ENCODE results near the gene DLL1.

DLL1 gene

DNA sequence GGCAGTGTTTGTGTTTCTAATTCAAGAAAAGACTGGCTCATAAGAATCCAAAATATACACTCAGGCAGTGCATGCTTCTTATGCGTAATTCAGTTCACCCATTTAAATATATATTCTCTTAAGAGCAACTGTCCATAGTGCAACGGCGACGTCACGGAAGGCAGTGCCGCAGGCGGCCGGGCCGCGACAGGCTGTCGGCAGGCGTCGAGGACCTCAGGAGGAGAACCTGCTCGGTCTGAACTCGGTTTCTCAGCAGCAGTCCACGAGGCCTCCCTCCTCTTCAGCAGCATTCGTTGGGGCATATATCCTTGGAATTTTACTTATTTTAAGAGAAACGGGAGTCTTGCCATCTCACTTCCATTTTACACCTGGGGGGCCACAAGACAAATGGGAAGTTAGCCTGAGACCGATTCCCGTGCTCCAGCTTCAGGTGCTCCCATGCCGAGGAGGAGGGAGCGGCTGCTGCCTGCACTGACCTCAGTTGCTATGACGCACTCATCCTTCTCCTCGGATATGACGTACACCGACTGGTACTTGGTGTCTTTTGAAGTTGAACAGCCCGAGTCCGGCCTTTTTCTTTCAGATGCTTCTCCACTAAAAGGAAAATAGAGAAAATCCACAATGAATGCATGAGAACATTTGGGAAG is 8.2 kb downstream of the DLL1 start:
- no peak for DNase-seq

DNA sequence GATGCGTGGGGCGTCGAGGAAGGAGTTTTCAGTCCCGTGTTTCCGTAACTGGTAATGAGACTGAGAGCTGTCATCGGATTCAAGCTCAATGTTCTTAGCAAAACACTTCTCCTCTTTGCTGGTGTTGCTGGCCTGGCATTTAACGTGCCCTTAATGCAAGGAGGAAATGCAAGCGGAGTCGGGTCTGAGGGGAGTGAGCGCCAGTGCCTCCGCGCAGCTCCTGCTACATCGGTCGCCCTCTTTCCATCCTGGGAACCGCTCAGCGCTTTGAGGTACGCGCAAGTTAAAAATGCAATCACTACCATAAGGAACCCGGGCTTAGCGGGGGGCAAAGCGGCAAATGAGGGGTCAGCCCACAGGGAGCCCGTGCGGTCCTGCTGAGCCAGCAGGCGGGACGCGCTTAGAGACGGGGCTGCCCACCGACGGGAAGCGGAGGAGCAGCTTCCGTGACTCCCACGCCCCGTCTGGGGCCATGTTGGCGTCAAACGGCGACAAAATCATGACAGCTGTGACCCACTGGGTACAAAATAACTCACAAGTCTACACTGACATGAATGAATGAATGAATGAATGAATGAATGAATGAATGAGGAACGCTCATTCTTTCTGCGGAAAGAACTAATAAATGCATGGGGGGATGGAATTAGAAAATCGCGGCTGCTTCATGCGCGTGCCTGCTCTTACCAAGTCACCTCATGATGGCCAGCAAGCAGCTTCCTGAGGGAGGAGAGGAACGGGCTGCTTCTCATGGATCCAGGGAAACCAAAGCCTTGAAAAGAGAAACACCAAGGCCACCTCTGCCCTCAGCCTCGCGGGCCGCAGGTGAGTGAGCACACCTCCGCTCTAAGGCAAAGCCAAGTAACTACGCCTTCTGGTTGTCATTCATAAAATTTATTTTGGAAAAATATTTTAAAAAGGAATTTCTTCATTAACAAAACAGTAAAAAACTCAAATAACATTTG is 9.3 kb downstream of the DLL1 start:
- DNase-seq = no peak

DNA sequence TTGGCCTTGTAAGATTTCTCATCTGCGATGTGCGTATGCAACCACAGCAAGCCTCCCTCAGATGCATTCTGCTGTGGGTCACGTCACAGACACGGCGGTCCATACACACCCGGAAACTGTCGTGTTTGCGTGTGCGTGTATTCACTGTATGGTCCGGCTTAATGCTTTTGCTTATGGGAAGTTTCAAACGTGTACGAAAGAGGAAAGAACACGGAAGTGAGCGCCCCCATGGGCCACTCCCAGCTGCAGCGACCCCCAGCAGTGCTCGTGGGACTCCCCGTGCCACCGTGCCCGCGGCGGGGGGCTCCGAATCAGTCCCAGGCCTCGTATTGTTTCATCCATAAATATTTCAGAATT is 10.2 kb downstream of the DLL1 start:
- no peak for DNase-seq

DNA sequence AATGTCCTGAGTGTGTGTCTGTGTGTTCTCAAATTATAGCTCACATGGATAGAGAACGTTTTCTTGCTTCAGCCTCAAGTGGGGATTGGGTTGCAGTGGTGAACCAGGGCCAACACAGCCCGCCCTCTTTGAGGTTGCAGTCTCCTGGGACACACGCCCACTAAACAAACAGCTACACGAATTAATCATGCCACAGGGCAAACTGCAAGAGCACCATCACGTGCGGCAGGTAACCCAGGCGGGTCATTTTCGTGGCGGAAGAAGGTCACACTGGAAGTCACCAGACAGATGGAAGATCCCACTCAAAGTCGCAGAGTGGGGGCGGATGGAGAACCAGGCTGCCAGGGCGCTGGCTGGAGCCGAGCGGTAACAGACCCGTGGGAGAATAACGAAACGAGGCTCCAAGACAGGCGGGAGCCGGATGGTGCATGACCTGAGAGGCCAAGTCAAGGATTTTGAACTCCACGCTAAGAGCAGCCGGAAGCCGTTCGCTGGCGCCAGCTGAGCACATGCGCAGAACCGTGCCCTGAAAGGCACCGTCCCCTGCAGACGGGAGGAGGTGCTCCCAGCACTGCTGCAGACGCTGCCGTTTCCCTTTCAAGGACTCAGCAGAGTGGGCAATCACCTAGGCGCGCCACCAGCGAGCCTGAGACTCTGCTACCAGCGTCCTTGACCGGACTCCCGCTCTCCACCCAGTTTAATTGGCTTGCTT is 10.7 kb downstream of the DLL1 start:
- no peak for DNase-seq

DNA sequence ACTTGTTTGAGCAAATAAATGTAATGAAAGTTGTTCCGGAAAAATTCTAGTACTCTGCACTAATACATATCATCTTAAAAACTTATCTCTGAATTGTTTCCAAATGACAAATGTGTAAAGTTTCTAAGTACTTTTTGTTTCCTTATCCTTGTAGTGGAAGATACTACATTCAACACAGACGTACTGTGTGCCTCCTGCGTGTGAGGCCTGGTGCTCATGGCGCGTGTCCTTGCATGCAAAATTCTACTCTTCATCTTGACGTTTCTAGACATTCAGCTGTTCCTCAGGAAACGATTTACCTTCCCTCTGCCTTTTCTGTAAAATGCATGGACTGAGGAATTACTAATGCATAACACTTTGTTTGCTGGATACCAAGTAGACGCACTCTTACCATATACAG is 11.5 kb downstream of the DLL1 start:
- no peak for DNase-seq

DNA sequence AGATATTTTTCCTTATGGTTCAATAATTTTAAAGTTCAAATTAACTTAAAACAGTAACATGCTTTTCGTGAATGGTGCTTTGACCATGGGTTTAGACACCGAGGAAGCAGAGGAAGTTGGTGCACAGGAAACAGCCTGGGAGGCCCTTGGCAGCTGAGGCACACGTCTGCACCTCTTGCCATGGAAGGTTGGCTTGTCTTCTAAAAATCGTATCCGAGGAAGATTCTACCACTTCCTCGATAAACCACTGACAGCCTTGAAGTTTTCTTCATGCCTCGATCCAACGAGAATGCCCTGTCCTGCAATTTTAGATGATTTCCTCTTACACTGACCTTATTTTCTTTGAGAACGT is 12.2 kb downstream of the DLL1 start:
- DNase-seq = no peak

DNA sequence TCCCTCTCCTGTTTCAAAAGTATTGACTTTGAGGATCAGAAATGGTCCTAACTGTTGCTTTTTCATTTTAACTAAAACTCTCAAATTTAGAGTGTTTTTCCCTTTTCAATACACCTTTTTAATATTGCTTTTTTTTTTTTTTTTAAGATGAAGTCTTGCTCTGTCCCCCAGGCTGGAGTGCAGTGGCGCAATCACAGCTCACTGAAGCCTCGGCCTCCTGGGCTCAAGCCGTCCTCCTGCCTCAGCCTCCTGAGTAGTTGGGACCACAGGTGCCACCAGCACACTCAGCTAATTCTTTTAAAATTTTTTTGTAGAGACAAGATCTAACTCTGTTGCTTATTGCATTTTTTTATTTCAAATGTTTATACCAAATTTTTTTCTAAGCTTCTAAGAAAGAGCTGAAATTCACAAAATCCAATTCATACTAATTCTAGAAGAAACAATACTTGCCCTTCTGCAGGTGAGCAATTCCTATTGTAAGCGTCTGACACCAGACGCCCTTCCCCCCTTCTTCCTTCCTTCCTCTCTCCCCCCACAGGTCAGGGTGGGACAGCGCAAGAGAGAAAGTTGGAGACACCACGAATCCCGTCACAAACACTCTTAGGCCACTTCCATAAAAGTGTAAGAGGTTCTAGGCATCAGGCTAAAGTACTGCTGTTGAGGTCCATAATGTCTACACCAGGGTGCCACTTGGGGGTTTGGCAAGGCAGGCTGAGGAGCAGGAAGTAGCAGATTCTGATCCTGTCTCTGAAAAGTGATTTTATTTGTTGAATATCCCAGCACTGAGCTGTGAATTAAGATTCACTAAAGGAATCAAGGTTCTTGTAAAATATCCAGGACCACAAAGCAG is 12.8 kb downstream of the DLL1 start:
- DNase-seq = no peak

DNA sequence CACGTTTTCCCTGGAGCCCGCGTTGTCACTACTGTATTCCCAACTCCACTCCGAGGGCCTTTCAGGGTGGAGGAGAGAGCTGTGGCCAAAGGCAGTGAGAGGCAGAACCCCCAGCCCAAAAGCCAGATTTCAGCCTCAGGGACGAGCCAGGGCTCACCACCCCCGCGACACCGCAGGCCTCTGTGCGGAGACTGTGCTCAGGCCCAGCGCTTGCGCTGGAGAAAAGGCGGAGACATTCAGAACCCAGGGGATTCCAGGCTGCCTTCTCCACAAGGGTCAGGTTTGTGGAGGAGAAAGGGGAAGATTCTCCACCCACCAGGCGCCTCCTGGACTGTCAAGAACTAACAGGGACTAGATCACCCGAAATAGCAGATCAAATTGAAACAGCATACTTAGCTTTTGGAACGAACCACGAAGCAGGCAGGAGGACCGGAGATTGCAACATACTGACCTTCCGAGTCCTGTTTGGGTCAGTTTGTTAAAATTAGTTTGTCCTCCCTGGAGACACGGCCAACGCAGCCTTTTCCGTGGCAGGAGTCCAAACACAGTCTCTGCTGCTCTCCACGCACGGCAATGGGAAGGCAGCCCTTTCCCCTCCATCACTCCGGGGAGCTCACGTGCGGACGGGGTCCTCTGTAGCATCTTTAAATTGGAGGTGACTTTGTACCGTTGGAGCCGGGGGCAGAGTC is 14.4 kb downstream of the DLL1 start:
- no peak for DNase-seq

DNA sequence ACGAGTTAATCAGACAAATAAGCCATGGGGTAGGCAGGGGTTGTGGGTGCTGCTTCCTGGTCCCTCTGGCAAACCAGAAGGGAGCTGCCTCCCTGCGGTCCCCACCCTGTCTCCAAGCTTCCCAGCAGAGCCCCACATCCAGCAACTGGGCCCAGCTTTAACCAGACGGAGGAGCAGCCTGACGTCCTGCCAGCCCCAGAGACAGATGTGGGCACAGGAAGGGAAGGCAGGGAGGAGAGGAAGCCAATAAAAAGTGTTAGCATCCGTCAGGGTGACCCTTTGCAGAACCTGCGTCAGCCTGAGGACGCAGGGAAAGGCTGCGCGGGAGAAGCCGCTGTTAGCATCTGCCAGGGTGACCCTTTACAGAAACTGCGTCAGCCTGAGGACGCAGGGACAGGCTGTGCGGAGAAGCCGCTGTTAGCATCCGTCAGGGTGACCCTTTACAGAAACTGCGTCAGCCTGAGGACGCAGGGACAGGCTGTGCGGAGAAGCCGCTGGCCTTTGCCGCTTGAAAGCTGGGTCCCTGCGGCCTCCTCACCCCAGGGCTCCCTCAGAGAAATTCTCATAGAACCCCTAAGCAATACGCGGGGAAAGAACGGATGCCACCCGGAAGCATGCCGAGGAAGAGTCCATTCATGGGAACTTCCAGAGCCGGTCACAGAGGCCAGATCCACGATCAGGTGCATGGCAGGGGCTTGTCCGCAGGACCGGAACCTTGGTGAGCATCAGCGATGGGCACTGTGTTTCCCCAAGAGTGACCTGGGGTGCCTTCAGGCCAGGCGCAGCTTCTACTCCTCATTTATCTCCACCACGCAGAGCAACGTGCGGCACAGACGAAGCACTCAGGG is 15.9 kb downstream of the DLL1 start:
- DNase-seq = no peak

DNA sequence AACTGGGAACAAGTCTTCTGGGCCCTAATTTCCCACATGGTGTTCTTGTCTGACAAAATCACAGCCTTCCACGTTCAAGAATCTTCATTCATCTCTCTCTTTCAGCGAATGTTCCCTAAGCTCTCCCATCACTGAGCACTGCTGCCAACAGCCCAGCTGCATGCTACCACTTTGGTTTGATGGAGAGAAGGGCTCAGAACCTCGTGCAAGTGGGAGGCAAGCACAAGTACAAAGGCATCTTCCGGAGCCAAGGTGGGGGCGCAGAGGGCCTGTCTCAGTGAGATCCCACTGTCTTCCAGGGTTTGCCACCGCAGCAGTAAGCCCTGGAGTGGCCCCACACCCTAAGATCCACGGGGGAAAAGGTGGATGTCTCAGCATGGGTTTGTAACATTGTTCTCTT is 17.2 kb downstream of the DLL1 start:
- DNase-seq = no peak

DNA sequence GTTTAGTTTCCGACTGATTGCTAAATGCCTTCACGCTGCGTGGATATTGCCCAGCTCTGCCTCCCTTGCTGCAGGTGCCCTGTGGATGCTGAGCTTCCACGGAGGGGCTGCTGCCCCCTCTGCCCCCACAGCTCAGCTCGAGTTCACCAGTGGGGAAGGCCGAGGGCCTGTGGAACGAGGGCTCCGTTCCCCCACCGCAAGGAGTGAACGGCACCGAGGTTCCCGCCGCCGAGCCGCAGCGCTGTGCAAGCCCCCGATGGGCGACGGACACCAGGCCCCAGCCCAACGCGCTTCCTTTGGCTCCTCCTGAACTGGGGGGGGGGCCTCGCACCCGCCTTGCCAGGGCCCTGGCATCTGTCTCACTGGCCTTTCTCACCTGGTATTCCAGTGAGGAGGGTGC is 17.7 kb downstream of the DLL1 start:
- DNase-seq = no peak

DNA sequence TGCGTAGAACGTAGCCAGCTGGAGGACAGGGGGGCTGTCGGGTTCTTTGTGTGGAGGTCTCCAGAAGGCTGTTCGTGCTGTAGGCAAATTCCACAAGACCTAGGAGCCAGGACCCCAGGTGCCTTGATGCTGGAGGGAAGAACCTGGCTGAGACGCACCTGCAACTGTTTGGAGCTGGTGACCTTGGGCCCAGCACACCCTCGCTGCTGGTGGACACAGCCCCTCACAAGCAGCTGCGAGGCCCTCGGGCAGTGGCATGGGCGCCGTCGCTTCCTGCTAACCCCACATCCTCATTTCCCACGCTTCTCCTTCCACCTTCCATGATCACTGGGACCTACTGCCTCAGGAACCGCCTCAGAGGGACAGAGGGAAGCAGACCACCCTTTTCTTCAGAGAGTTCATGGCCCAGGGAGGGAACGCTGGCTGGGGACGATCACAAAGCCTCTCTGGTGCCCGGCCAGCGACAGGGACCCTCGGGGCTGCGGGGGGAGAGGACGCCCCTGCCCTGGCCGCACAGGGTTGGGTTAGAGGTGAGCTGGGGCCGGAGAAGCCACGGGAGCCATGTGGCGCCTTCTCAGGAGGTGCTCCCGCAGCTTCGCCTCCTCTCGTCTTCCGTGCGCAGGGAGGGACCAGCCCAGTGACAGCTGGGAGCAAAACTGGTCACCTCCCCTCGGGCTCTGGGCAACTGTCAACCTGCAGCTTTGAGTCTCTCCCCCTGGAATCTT is 18.4 kb downstream of the DLL1 start:
- no peak for DNase-seq

DNA sequence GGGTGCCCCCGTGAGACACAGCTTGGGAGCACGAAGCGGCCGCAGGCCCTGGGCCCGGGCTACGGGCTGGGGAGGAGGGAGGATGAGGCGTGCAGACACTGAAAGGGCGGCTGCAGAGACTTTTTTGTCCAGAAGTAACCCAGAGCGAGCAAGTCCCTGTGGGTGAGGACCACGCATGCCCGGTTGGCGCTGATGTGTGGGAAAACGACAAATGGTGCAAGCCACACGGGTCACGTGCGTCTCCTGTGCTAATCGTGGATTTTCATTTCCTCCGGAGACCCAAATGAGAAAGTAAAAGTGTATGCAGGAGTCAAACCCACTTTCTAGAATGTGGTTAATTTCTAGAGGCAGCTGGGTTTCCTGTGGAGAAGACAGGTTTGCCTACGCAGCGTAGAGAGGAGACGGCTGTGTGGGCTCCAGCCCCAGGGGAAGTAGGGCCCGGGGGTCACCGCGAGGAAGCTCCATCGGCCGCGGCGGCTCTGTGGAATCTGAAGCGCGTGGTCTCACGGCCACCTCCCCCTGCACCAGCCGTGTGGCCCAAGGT is 19.0 kb downstream of the DLL1 start:
- DNase-seq = no peak

DNA sequence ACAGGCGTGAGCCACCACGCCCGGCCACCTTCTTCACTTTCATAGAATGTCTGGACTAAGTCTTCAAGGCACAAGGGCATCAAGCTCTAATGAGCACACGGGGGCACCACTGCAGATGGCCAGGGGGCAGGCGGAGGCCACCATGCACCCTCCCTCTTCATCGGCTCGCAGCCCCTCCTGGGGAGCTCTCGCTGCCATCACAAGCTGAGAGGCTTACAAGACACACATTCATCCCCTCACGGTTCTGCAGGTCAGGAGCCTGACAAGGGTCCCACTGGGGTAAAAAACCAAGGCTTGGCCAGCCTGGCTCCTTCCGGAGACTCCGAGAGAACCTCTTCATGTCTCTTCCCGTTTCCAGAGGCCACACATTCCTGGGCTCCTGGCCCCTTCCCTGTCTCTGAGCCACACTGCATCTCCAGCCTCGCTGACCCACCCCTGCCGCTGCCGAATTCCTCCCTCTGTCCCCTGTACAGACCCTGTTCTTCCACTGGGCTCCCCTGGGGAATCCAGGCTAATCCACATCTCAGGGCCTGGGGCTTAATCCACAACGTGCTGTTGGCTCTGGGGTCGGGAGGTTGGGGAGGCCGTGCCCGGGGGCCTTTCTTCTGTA is 19.8 kb downstream of the DLL1 start:
- no peak for DNase-seq

DNA sequence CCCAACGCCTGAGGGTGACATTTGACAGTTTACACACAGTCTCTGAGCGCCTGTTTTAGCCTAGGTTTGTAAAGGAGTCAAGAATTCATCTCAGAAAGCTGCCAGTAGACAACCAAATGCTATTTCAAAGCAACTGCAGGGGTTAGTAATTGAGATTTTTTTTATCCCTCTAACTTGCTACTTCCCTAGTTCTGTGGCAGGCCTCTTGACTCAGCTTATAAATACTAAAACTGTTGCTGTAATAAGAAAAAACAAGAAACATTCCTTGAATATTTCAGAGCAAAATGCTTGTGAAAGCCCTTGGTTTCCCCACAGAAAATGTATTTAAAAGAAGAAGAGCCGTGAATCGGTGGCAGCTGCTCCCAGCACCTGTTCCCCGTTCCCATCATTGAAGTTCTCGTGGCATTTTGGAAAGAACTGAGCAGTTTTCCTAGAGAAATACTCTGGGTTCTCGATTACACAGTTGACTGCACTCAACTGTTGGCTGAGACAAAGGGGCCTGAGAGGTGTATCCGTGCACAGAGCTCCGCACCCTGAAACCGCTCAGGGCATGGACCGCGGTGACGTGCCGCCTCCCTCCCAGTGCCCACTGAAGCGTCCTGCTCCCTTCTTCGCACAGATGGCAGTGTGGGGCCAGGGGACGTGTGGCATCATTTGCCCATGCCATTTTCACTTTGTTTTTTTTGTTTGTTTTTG is 20.9 kb downstream of the DLL1 start:
- no peak for DNase-seq

DNA sequence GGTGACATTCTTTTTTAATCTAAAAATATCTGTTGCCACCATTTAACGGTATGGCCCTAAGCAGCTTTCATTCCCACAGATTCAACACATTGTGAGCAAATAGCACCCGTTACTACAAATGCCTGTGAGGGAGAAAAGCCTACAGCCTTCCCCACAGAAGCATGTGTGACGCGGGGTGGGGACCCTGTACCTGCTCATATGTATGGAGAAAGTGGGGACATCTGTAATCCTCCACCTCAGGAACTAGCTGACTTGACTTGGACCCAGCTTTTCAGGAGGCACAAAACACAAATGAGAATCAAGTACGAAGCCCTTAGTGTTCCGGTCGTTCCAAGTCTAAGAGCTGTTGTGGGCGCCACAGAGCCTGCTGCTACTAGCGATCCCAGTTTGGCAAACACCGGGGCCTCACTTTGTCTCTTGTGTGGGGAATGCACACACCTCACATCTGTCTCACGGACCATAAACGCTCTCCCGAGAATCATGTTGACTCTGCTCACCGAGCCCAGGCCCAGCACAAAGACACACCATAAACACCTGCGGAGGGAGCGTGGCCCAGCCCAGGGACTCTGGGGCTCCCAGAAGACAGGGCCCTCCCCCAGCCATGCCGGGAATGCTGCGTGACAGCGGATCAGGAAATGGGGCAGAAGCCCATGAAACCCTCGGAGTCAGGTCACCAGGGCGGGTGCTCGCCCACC is 21.6 kb downstream of the DLL1 start:
- DNase-seq = no peak

DNA sequence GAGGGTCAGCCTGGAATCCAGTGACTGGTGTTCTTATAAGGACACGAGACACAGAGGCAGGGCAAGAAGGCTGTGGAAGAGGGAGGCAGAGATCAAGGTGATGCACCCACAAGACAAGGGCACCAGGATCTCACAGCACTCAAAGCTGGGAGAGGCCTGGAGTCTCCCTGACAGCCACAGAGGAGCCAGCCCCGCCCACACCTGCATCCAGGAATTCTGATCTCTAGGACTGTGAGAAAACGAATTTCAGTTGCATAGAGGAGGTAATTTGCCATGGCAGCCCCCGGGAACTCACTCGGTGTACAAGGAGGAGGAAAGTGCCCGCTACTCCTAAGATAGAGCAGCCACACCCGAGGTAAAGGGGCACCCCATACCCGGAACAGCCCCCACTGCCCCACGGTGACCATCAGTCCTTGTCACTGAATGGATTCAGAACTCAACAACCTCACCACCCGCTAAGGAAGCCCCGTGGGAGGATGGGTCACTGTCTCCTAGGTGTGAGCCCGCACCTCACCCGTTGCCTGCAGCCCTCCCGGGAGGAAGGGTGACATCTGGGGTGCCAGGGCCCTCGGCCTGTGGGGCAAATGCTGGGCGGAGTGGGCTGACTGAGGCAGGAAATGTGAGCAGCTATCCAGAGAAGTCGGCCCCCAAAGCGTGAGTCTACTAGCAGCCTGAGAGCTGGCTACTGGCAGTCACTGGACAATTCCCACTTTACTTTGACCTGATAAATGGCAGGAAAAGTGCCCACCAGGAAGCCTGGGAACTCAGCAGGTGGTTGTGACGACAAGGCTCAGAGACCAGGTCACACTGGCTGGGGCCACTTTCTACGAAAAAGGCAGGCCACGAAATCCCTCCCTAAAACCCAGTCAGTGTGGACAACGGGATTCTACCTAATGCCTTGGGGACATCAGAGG is 22.4 kb downstream of the DLL1 start:
- no peak for DNase-seq

DNA sequence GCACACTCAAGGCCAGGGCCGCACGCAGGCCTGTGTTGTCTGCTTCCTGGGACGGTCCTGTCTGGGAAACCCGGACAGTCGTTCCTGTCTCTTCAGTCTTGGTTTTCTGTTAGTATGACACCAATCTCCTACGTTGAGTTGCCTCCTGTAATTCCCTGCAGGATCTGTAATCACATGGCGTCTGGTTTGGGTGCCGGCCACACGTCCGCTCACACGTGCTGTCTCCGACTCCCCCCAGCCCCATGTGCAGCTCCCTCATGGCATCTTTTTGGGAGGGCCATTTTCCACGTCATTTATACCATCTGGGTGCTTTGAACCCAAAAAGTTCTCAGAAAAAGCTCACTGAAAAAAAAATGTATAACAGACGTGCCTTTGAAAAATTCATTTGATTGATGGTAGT is 23.2 kb downstream of the DLL1 start:
- DNase-seq = no peak

Measured in midbrain (tissue), 1 donor.